ENCODE measurements around the gene HECTD3.

DNA sequence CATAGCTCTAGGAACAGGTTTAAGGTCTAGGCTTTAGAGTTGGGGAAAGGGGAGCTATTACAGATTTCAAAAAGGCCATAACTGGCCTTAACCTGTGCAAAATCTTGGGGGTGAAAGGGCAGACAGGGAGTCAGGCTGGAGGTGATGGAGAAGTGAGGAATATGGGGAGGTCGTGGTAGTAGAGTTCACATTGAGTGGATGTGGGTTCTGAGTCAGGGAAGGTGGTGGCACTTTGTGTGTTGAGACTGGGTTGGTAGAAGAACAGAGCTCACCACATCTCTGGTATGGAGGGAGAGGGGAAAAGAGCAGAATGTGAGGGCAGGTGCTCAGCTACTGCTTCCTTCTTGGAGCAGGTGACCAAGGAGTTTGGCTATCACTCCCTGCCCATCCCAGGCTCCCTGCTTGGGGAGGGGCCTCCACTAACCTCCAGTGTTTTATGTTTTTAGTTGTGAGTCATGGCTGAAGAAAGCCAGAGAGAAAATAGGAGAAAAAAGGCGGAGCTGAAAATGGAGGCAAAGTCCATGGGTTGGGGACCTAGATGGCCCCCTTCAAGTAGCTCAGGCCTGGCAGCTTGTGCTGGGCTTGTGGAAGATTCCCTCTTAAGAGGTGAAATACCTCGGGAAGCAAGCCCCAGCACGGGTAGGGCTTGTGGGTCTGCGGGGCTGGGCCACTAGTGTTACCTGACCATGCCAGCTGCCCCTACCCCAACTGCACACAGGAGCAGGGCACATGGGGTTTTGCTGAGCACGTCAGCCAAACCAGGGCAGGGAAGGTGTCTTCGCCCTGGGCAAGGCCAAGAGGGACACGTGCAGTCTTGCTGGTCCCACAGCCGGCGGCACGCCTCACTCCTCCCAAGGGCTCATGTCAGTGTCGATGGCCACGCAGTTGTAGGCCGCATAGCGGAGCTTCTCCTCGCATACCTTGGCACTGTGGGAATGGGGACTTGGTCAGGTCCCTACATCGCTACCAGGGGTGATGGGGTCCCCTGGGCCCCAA is 8.2 kb downstream of the HECTD3 start:
- TF ChIP-seq, protein P1, sequence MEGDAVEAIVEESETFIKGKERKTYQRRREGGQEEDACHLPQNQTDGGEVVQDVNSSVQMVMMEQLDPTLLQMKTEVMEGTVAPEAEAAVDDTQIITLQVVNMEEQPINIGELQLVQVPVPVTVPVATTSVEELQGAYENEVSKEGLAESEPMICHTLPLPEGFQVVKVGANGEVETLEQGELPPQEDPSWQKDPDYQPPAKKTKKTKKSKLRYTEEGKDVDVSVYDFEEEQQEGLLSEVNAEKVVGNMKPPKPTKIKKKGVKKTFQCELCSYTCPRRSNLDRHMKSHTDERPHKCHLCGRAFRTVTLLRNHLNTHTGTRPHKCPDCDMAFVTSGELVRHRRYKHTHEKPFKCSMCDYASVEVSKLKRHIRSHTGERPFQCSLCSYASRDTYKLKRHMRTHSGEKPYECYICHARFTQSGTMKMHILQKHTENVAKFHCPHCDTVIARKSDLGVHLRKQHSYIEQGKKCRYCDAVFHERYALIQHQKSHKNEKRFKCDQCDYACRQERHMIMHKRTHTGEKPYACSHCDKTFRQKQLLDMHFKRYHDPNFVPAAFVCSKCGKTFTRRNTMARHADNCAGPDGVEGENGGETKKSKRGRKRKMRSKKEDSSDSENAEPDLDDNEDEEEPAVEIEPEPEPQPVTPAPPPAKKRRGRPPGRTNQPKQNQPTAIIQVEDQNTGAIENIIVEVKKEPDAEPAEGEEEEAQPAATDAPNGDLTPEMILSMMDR (optimal IDR thresholded peaks at IDR 0.05 in 1 of 3, IDR thresholded peaks at IDR 0.05 in 1 of 3, conservative IDR thresholded peaks at IDR 0.05 in 1 of 3; ENCODE audit: extremely low read depth in 1 of 3, insufficient read depth in 2 of 3, low read length in 3 of 3): no peak
- no peak for TF ChIP-seq EZH2 (IDR thresholded peaks at IDR 0.05; ENCODE audit: low read length)

Data from keratinocyte (primary cell).